Common myeloid progenitor, CD34-positive (primary cell): ENCODE data around the gene MAP3K6.
A peak's percentile ranks its signal among the peaks of the same experiment; 100 is the strongest.

Experiments used
- CTCF ChIA-PET: fragments of 350-600 bp; sonication (Branson Sonifier 250); formaldehyde crosslinking; loops from one replicate; lab custom pipeline; 2021; ENCODE audit warnings: antibody characterized with exemption; lab: Charles Lee
- POLR2A ChIA-PET: fragments of 350-600 bp; sonication (Branson Sonifier 250); formaldehyde crosslinking; loops from one replicate; lab custom pipeline; 2021; ENCODE audit warnings: antibody characterized with exemption; lab: Charles Lee
- DNase-seq, 3 donors: peaks; one replicate each; pipeline versions ENCODE4 v3.0.0 to v3.0.0-alpha.2; 2013
- H3K27ac ChIP-seq, 2 experiments: 1 replicate in 1 of 2; 2 replicates in 1 of 2; pipeline ENCODE4 v1.7.0; 2013; ENCODE audit warnings: inconsistent platforms in 2 of 2, low read length in 2 of 2, mild to moderate bottlenecking in 2 of 2, low read depth in 1 of 2, moderate library complexity in 1 of 2; ENCODE audit not compliant: severe bottlenecking in 2 of 2, insufficient read depth in 1 of 2, poor library complexity in 1 of 2
- H3K27me3 ChIP-seq, 5 experiments: replicated peaks in 2 of 5; 1 replicate in 3 of 5; 2 replicates in 2 of 5; pipeline versions ENCODE4 v1.6.1 to v1.7.0; 2013; ENCODE audit warnings: low read length in 4 of 5, mild to moderate bottlenecking in 2 of 5, moderate library complexity in 2 of 5, inconsistent platforms in 1 of 5; ENCODE audit not compliant: insufficient read depth in 5 of 5, control insufficient read depth in 4 of 5
- H3K36me3 ChIP-seq, 4 experiments: 1 replicate in 2 of 4; 2 replicates in 2 of 4; pipeline versions ENCODE4 v1.6.1 to v1.7.0; 2013; ENCODE audit warnings: low read length in 3 of 4, control low read depth in 1 of 4, mild to moderate bottlenecking in 1 of 4; ENCODE audit not compliant: control insufficient read depth in 4 of 4, insufficient read depth in 4 of 4
- H3K4me1 ChIP-seq, 4 experiments: 1 replicate in 3 of 4; 2 replicates in 1 of 4; pipeline versions ENCODE4 v1.6.1 to v1.7.1; 2013; ENCODE audit warnings: low read length in 3 of 4, mild to moderate bottlenecking in 3 of 4, control low read depth in 1 of 4, inconsistent platforms in 1 of 4, moderate library complexity in 1 of 4; ENCODE audit not compliant: control insufficient read depth in 4 of 4, insufficient read depth in 4 of 4; ENCODE audit errors: control extremely low read depth in 1 of 4
- H3K4me3 ChIP-seq, 7 experiments: 1 replicate in 4 of 7; 2 replicates in 3 of 7; pipeline versions ENCODE4 v1.5.1 to v1.7.0; 2013; ENCODE audit warnings: mild to moderate bottlenecking in 7 of 7, low read length in 6 of 7, moderate library complexity in 6 of 7, inconsistent platforms in 2 of 7, low read depth in 2 of 7, control low read depth in 1 of 7; ENCODE audit not compliant: insufficient read depth in 4 of 7, control insufficient read depth in 1 of 7; ENCODE audit errors: extremely low read depth in 1 of 7
- H3K9me3 ChIP-seq, 5 experiments: 1 replicate in 4 of 5; 2 replicates in 1 of 5; pipeline versions ENCODE4 v1.6.1 to v1.7.1; 2013; ENCODE audit warnings: low read length in 4 of 5, mild to moderate bottlenecking in 2 of 5, inconsistent platforms in 1 of 5, low read depth in 1 of 5, moderate library complexity in 1 of 5; ENCODE audit not compliant: control insufficient read depth in 4 of 5, insufficient read depth in 2 of 5; ENCODE audit errors: control extremely low read depth in 1 of 5
- WGBS: methylation state at CpG from one replicate; pipeline ENCODE4 v1.1.5; 2013; ENCODE audit not compliant: insufficient coverage; 5-methylcytosine and 5-hydroxymethylcytosine counted together

The MAP3K6 gene

DNA sequence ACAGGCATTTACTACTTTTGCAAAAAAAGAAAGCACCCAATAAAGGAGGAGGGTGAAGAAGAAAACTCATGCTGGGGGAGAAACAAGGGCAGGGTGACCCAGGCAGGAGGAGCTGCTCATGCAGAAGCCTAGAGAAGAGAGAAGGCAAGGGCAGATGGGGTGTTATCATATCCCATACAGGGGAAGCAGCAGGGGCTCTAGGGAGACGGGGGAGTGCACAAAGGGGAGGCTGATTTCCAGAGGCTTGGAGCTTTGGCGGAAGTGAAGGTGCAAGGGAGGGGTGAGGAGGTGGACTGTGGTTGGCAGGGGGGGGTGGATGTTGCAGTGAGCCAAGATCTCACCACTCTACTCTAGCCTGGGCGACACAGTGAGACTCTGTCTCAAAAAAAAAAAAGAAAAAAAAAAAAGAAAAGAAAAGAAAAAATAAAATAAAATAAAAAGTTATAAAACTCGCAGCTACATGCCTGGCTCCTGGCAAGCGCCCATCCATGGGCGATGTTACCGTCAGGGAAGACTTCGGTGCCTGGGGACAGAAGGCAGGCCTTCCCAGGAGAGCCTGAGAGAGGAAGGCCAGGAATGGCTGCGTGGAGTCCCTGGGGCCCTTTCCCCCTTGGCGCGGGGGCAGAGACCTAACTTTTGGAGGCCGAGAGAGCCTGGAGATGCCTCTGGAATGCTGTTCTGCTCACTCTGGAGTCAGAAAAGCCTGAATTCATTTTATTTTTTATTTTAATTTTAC lies 11.2 kb upstream of the MAP3K6 start:
- POLR2A ChIA-PET, result no interaction called here
- CTCF ChIA-PET, result interaction anchor here (1.1 to 1.8 kb wide), 5 partner anchors 16 to 285 kb away, joined by 3 to 4 read pairs (median 3); no protein-coding TSS in a partner anchor
- Histone ChIP-seq H3K27me3 (peaks cover 0 to 1% (median 0%) of the 10 kb centered on the region in 5 experiments), H3K27ac (no peak overlapping the region), H3K4me3 (no peak overlapping the region), H3K36me3 (no peaks in the 10 kb centered on the region), H3K9me3 (no peaks in the 10 kb centered on the region), H3K4me1 (no peaks in the 10 kb centered on the region)
- 98% methylated on average over 9 of the region's 12 CpGs for WGBS
- no peak for DNase-seq

DNA sequence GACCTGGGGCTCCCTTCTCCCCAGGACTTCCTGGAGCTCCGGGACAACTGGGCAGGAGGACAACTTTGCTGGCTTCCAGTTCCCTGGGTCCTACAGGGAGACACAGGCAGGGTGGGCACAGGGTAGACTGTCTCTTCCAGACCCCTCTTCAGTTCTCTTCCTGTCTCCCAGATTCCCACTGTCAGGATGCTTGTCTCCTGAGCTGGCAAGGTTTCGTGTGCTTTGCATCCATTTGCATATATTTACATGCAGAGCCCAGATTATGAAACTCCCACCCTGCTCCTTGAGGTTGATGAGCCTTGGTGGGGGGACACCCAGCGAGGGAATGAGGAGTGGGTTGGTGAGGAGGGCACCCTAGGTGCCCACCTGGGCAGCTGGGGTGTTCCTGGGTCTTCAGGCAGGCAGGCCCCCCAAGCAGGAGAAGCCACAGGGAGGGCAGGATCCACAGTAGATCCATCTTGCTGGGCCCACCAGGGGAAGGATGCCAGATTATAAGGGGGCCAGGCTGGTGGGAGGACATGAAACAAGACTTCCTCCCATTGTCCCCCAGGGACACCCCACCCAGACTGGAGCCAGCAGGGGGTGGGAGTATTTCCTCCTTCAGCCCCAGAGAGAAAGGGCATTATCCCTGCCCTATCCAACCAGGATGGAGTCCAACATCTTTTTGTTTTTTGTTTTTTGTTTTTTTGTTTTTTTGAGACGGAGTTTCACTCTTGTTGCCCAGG lies 7.8 kb upstream of the MAP3K6 start, which contains the start of gene FCN3:
TSS of gene FCN3 (minus strand) at position 463 of the 725 bp plus-strand sequence. CDS start at position 457, 6 bp downstream.
- Histone ChIP-seq H3K27ac (no peak within 1 kb of the TSS), H3K9me3 (no peaks in the 10 kb centered on the region), H3K4me3 (no peak within 1 kb of the TSS), H3K4me1 (peaks cover 0 to 10% (median 10%) of the 10 kb centered on the region in 4 experiments), H3K36me3 (no peaks in the 10 kb centered on the region), H3K27me3 (no peaks in the 10 kb centered on the region)
- POLR2A ChIA-PET, result no interaction called here
- CTCF ChIA-PET, result interaction anchor here (0.6 to 1.2 kb wide), 3 partner anchors 10 to 22 kb away, joined by 3 read pairs; no protein-coding TSS in a partner anchor
- no peak for DNase-seq
- 100% methylated on average over 2 of the region's 4 CpGs for WGBS

DNA sequence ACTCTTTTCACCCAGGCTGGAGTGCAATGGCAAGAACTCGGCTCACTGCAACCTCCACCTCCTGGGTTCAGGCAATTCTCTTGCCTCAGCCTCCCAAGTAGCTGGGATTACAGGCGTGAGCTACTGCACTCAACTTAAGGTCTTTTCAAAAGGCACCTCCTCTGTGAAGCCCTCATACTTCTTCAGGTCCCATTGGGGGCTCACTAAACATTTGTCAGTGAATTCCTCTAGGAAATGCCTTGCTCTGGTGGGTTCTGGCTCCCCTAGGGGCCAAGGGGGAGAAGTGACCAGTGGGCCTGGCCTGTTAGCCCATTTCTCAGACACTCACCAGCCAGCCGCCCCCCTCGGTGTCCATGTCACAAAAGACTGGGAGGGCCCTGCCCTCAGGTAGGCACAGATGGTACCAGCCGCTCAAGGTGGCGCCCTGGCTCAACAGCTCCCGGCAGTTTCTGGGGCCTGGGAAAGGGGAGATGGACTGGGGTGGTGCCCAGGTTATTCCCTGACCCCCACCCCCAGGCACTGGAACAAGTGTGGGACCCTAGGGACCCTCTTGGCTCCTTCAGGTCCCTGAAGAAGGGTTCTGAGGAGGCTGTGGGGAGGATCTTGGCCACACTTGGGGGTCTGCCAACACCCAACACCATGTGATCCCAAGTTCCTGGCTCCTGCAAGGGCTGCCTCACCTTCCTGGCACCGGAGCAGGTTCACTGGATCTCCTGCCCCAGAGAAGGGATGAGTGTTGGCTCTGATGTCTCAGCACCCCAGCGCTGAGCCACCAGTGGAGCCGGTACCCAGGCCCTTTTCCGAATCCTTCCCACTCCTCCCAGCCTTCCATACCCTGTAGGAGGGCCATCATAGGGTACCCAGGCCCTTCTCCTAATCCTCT lies 6.3 kb upstream of the MAP3K6 start:
- 95% methylated on average over 8 of the region's 11 CpGs for WGBS

DNA sequence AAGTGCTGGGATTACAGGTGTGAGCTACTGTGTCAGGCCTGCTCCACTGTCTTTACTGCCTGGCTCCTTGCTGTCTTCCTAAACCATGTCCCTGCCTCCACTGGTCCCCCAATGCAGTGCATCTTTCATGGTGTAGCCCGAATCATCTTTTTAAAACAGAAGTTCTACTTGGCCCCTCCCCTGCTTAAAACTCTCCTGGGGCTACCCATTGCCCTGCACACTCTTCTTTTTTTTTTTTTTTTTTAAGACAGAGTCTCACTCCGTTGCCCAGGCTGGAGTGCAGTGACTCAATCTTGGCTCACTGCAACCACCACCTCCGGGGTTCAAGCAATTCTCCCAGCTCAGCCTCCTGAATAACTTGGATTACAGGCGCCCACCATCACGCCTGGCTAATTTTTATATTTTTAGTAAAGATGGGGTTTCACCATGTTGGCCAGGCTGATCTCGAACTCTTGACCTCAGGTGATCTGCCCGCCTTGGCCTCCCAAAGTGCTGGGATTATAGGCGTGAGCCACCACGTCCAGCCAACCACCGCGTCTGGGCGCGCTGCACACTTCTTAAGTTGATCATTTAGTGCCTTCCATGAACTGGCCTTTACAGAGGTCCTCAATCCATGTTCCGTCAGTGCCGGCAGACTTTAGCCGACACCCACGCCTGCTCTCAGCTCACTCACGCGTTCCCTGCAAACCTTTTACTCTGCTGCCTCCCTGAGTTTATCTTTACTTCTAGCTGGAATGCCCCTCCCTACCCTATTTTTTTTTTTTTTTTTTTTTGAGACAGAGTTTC lies 5.5 kb upstream of the MAP3K6 start:
- peaks cover 6 to 31% (median 30%) of the 10 kb centered on the region in 4 experiments for H3K4me1 ChIP-seq
- CTCF ChIA-PET, result interaction anchor here (0.9 to 8.0 kb wide), 8 partner anchors 13 to 119 kb away, joined by 3 to 80 read pairs (median 3); no protein-coding TSS in a partner anchor
- no peak for DNase-seq
- POLR2A ChIA-PET, result no interaction called here
- no peak overlapping the region for H3K27ac ChIP-seq
- H3K27me3 ChIP-seq, result no peaks in the 10 kb centered on the region
- H3K4me3 ChIP-seq, result no peak overlapping the region
- 92% methylated on average over 15 of the region's 19 CpGs for WGBS
- H3K9me3 ChIP-seq, result no peaks in the 10 kb centered on the region
- no peaks in the 10 kb centered on the region for H3K36me3 ChIP-seq

More for the DNA sequence above, 6.3 kb upstream of the MAP3K6 start:
- Histone ChIP-seq H3K36me3 (no peaks in the 10 kb centered on the region), H3K27ac (no peak overlapping the region), H3K4me1 (peaks cover 6 to 24% (median 22%) of the 10 kb centered on the region in 4 experiments), H3K4me3 (no peak overlapping the region), H3K27me3 (no peaks in the 10 kb centered on the region), H3K9me3 (no peaks in the 10 kb centered on the region)
- CTCF ChIA-PET, result interaction anchor here (0.9 to 3.7 kb wide), 4 partner anchors 12 to 19 kb away, joined by 3 to 13 read pairs (median 3); no protein-coding TSS in a partner anchor
- POLR2A ChIA-PET, result no interaction called here
- DNase-seq, result no peak

DNA sequence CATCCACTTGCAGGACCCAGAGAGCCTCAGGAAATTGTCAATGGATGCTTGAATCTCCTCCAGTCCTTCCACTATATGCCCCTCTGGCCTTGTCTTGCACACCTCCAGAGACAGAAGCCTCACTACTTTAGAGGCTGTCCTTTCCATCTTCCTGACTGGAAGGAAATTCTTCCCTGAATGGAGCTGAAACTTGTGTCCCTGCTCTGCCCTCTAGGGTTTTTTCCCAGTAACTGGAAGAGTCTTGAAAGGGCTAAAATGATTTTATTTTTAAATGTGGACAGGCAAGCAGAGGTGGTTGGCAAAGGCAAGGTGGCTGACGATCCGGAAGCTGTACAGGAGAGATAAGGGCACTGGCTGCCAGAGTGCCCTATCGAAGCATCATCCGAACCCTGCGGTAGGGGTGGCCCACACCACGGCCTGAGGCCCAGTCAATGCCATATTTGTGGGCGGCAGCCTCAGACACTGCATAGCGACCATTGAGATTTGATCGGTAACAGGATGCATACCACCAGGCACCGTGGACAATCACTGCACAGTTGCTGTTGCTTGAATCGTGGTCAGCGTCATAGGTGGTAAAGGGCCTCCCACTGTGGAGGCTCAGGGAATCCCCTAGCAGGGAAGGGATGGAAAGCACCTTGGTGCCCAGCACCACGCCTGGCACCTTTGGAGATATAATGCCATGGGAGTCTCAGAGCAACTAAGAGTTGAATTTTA lies 2.3 kb upstream of the MAP3K6 start:
- H3K4me1 ChIP-seq, result peaks cover 9 to 55% (median 51%) of the 10 kb centered on the region in 4 experiments
- H3K4me3 ChIP-seq, result peak overlapping the region in 3 of 7 experiments; percentile 13 to 47 (median 32)
- WGBS, result 0% methylated on average over 10 of the region's 13 CpGs
- DNase-seq, result peak; percentile 94 to 99 (median 98)
- no peaks in the 10 kb centered on the region for H3K27me3 ChIP-seq
- ChIA-PET POLR2A (interaction anchor here (0.5 to 1.2 kb wide), 4 partner anchors 11 to 418 kb away, joined by 3 to 5 read pairs (median 3); no protein-coding TSS in a partner anchor), CTCF (interaction anchor here (0.9 to 8.0 kb wide), 14 partner anchors 10 to 294 kb away, joined by 3 to 80 read pairs (median 4); partner anchors contain the start of gene CD164L2)
- no peaks in the 10 kb centered on the region for H3K9me3 ChIP-seq
- no peaks in the 10 kb centered on the region for H3K36me3 ChIP-seq
- peak overlapping the region in 1 of 2 experiments; percentile 55 for H3K27ac ChIP-seq
